K562 (cell line): ENCODE measurements around the gene ECE2. TPM values are rescaled to one million over a fixed set of nuclear protein-coding genes. Genes with fewer than 3 reads are reported as not detected.

Experiments
- ATF1 ChIP-seq, 2 experiments: fragments of 450-650 bp in 1 of 2; IDR thresholded peaks; 2 replicates each; pipeline ENCODE4 v1.6.1; 2016; ENCODE audit warnings: missing compliant biosample characterization in 1 of 2, missing genetic modification characterization in 1 of 2
- BDP1 ChIP-seq: IDR thresholded peaks from 3 replicates; pipeline ENCODE4 v1.6.1; 2011; ENCODE audit not compliant: insufficient read length, insufficient read depth
- ELF1 ChIP-seq: fragments of 200-800 bp; sonication (Bioruptor generic); IDR thresholded peaks from 2 replicates; pipeline ENCODE4 v1.6.1; 2016; ENCODE audit warnings: missing genetic modification characterization, missing compliant biosample characterization
- KHSRP ChIP-seq: fragments of 450-650 bp; IDR thresholded peaks from 2 replicates; pipeline ENCODE4 v1.6.1; 2017
- MCM3 ChIP-seq: fragments of 450-650 bp; IDR thresholded peaks from 2 replicates; pipeline ENCODE4 v1.6.1; 2016
- POLR2A ChIP-seq: fragments of 450-650 bp; conservative IDR thresholded peaks from 2 replicates; pipeline ENCODE4 v1.6.1; 2016
- SP2 ChIP-seq: IDR thresholded peaks from 2 replicates; pipeline ENCODE4 v1.6.1; 2011; ENCODE audit warnings: mild to moderate bottlenecking, low read depth, low read length, moderate library complexity; ENCODE audit not compliant: poor library complexity, severe bottlenecking; ENCODE audit errors: extremely low read depth
- SRSF1 ChIP-seq: fragments of 200-400 bp; formaldehyde crosslinking; IDR thresholded peaks from 2 replicates; pipeline ENCODE4 v1.6.1; 2017; ENCODE audit warnings: mild to moderate bottlenecking, low read depth, low read length, moderate library complexity
- ZC3H4 ChIP-seq: sonication (generic); formaldehyde crosslinking; IDR thresholded peaks from 2 replicates; pipeline ENCODE4 v1.9.0; 2021; ENCODE audit warnings: missing genetic modification reagents, borderline replicate concordance
- ZNF121 ChIP-seq: sonication (generic); formaldehyde crosslinking; conservative IDR thresholded peaks from 2 replicates; pipeline ENCODE4 v1.8.0; 2022; ENCODE audit warnings: missing genetic modification reagents
- polyA plus RNA-seq, 8 experiments: library from polyadenylated mRNA; depleted of rRNA in 4 of 8; stranded (reverse) in 5 of 8; unstranded in 3 of 8; fragments of >200 nt; fragmentation: Nextera tagmentation in 2 of 8; fragmentation: Illumina TruSeq in 1 of 8; extraction: Ambion mirVana in 2 of 8; extraction: Trizol in 1 of 8; gene quantifications; 2 replicates each; pipeline versions ENCODE4 v1.2.1 to v1.2.3, GENCODE V29; 2011 to 2014; ENCODE audit warnings: inconsistent platforms in 1 of 8, missing spikeins in 1 of 8
- total RNA-seq, 7 experiments: library from RNA; depleted of rRNA in 6 of 7; stranded (reverse); fragments of >200 nt in 6 of 7; fragmentation: Illumina TruSeq in 2 of 7; extraction: Trizol in 2 of 7; gene quantifications; 2 replicates each; pipeline versions ENCODE4 v1.2.1 to v1.2.3, GENCODE V29; 2011 to 2021; ENCODE audit warnings: low replicate concordance in 1 of 7
- TF ChIP-seq, protein P1 (sequence below): IDR thresholded peaks from 2 replicates; pipeline ENCODE4 v1.6.1; 2012; ENCODE audit warnings: low read depth, low read length, improper control_type of control experiment, borderline replicate concordance
- TF ChIP-seq, protein P2 (sequence below): fragments of 450-650 bp; formaldehyde crosslinking; conservative IDR thresholded peaks from 2 replicates; pipeline ENCODE4 v1.4.0; 2022; ENCODE audit warnings: mild to moderate bottlenecking, missing genetic modification characterization
- TF ChIP-seq, protein P3 (sequence below): fragments of 250-450 bp; sonication (Bioruptor Pico); IDR thresholded peaks from 2 replicates; pipeline ENCODE4 v1.5.0; 2021
- TF ChIP-seq, protein P4 (sequence below): sonication (generic); formaldehyde crosslinking; IDR thresholded peaks from 2 replicates; pipeline ENCODE4 v1.8.0; 2022; ENCODE audit warnings: missing genetic modification reagents, mild to moderate bottlenecking, borderline replicate concordance
- TF ChIP-seq, protein P5 (sequence below): sonication (generic); formaldehyde crosslinking; IDR thresholded peaks from 2 replicates; pipeline ENCODE4 v1.8.1; 2022; ENCODE audit warnings: missing genetic modification reagents
- TF ChIP-seq, protein P6 (sequence below): sonication (generic); formaldehyde crosslinking; IDR thresholded peaks from 2 replicates; pipeline ENCODE4 v1.8.1; 2023; ENCODE audit warnings: mild to moderate bottlenecking, missing genetic modification reagents
- TF ChIP-seq, protein P7 (sequence below): sonication (generic); formaldehyde crosslinking; IDR thresholded peaks from 2 replicates; pipeline ENCODE4 v1.9.0; 2022; ENCODE audit warnings: mild to moderate bottlenecking, missing genetic modification reagents

ECE2 gene
- total and polyA plus RNA-seq, 9 of the 15 experiments (the other 6 are each of a cell fraction or from before 2014, with no cell fraction given) = not detected

DNA sequence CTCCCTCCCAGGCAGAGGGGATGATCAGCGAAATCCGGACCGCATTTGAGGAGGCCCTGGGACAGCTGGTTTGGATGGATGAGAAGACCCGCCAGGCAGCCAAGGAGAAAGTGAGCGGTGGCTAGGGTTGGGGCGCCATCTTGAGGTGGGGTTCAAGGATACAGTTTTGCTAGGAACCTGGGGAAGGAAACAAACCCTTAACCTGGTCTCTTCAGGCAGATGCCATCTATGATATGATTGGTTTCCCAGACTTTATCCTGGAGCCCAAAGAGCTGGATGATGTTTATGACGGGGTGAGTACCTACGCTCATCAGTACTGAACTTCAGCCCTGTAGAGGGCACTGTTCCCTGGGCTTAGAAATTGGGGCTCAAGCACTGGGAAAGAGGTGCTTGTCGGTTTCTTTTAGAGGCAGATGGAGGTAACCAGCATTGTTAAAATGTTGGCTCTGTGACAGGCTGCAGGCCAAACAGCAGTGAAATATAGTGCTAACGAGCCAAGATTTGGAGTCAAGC, 13.7 kb downstream of the ECE2 start (continued):
- TF ChIP-seq, protein P1, sequence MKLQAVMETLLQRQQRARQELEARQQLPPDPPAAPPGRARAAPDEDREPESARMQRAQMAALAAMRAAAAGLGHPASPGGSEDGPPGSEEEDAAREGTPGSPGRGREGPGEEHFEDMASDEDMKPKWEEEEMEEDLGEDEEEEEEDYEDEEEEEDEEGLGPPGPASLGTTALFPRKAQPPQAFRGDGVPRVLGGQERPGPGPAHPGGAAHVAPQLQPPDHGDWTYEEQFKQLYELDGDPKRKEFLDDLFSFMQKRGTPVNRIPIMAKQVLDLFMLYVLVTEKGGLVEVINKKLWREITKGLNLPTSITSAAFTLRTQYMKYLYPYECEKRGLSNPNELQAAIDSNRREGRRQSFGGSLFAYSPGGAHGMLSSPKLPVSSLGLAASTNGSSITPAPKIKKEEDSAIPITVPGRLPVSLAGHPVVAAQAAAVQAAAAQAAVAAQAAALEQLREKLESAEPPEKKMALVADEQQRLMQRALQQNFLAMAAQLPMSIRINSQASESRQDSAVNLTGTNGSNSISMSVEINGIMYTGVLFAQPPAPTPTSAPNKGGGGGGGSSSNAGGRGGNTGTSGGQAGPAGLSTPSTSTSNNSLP = no peak
- TF ChIP-seq ZNF121 (CRISPR knock-in tag) (no peak), BDP1 (no peak), KHSRP (no peak), ELF1 (tag) (no peak), ATF1 (CRISPR knock-in tag; IDR thresholded peaks at IDR 0.05) (no peak), ATF1 (tag; IDR thresholded peaks at IDR 0.05) (no peak), SRSF1 (no peak), POLR2A (no peak), MCM3 (no peak), ZC3H4 (CRISPR knock-in tag) (no peak), SP2 (no peak)
- TF ChIP-seq, protein P2, sequence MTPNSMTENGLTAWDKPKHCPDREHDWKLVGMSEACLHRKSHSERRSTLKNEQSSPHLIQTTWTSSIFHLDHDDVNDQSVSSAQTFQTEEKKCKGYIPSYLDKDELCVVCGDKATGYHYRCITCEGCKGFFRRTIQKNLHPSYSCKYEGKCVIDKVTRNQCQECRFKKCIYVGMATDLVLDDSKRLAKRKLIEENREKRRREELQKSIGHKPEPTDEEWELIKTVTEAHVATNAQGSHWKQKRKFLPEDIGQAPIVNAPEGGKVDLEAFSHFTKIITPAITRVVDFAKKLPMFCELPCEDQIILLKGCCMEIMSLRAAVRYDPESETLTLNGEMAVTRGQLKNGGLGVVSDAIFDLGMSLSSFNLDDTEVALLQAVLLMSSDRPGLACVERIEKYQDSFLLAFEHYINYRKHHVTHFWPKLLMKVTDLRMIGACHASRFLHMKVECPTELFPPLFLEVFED (CRISPR knock-in tag) = no peak
- TF ChIP-seq, protein P3, sequence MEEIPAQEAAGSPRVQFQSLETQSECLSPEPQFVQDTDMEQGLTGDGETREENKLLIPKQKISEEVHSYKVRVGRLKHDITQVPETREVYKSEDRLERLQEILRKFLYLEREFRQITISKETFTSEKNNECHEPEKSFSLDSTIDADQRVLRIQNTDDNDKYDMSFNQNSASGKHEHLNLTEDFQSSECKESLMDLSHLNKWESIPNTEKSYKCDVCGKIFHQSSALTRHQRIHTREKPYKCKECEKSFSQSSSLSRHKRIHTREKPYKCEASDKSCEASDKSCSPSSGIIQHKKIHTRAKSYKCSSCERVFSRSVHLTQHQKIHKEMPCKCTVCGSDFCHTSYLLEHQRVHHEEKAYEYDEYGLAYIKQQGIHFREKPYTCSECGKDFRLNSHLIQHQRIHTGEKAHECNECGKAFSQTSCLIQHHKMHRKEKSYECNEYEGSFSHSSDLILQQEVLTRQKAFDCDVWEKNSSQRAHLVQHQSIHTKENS (CRISPR knock-in tag) = no peak
- TF ChIP-seq, protein P4, sequence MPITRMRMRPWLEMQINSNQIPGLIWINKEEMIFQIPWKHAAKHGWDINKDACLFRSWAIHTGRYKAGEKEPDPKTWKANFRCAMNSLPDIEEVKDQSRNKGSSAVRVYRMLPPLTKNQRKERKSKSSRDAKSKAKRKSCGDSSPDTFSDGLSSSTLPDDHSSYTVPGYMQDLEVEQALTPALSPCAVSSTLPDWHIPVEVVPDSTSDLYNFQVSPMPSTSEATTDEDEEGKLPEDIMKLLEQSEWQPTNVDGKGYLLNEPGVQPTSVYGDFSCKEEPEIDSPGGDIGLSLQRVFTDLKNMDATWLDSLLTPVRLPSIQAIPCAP (CRISPR knock-in tag) = no peak
- TF ChIP-seq, protein P5, sequence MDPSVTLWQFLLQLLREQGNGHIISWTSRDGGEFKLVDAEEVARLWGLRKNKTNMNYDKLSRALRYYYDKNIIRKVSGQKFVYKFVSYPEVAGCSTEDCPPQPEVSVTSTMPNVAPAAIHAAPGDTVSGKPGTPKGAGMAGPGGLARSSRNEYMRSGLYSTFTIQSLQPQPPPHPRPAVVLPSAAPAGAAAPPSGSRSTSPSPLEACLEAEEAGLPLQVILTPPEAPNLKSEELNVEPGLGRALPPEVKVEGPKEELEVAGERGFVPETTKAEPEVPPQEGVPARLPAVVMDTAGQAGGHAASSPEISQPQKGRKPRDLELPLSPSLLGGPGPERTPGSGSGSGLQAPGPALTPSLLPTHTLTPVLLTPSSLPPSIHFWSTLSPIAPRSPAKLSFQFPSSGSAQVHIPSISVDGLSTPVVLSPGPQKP = no peak
- TF ChIP-seq, protein P6, sequence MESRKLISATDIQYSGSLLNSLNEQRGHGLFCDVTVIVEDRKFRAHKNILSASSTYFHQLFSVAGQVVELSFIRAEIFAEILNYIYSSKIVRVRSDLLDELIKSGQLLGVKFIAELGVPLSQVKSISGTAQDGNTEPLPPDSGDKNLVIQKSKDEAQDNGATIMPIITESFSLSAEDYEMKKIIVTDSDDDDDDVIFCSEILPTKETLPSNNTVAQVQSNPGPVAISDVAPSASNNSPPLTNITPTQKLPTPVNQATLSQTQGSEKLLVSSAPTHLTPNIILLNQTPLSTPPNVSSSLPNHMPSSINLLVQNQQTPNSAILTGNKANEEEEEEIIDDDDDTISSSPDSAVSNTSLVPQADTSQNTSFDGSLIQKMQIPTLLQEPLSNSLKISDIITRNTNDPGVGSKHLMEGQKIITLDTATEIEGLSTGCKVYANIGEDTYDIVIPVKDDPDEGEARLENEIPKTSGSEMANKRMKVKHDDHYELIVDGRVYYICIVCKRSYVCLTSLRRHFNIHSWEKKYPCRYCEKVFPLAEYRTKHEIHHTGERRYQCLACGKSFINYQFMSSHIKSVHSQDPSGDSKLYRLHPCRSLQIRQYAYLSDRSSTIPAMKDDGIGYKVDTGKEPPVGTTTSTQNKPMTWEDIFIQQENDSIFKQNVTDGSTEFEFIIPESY = peak; percentile 26; the same call in 1 of the 2 replicates
- TF ChIP-seq, protein P7, sequence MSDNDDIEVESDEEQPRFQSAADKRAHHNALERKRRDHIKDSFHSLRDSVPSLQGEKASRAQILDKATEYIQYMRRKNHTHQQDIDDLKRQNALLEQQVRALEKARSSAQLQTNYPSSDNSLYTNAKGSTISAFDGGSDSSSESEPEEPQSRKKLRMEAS = 0 out of 2 replicates have a peak, but pooled peaks have one; percentile 26
